Right ventricle myocardium superior (tissue), 1 donor: ENCODE measurements around the gene ABLIM2. TPM values are rescaled to one million over a fixed set of nuclear protein-coding genes. Genes with fewer than 3 reads are reported as not detected.
"Not testable (repeated sequence)": the region's sequence is repeated elsewhere in the genome, so short reads cannot be mapped to it uniquely, and the experiment has no call there.

ENCODE experiments used
- ATAC-seq: fragments of 200-7000 bp; cut with Tn5 transposase; one replicate; pipeline ENCODE4 v1.9.1; 2020; ENCODE audit warnings: mild to moderate bottlenecking; ENCODE audit not compliant: poor library complexity
- DNase-seq: peaks from one replicate; pipeline ENCODE4 v3.0.0-alpha.2; 2020
- intact Hi-C: fragments of 100-400 bp; cut with DNase I; formaldehyde crosslinking; loops from one replicate; pipeline ENCODE4 v1.11.2; 2022
- total RNA-seq: library from RNA; stranded (reverse); fragmentation: NEBNext Ultra II Directional; extraction: Animal tissue kit (Norgen Biotek cat#: 25700); gene quantifications from one replicate; pipeline ENCODE4 v1.2.1, GENCODE V29; 2021
- donor health status: DM: no; HTN: yes; CAD: no; lungs with severe emphysema.

Gene ABLIM2
- total RNA-seq, 1 donor from 2014 or later: 26.8 TPM

GRCh38 chr4:7956934-7957656 lies 201.5 kb downstream of the ABLIM2 start:
- ATAC-seq: no peak
- DNase-seq: no peak
- intact Hi-C loops: no loop called here

GRCh38 chr4:7956270-7956808 lies 202.3 kb downstream of the ABLIM2 start:
- ATAC-seq: peak; percentile 23
- intact Hi-C loops: no loop called here
- no peak for DNase-seq

- ATAC-seq: peak; percentile 79
- DNase-seq: no peak
- intact Hi-C loops: no loop called here
Observed at GRCh38 chr4:7955393-7955792, 203.2 kb downstream of the ABLIM2 start.

GRCh38 chr4:7952615-7953014 lies 206.0 kb downstream of the ABLIM2 start:
- ATAC-seq (no peak), DNase-seq (no peak)
- intact Hi-C loops: no loop called here

- ATAC-seq (no peak), DNase-seq (no peak)
Observed at GRCh38 chr4:7950301-7951092, 208.1 kb downstream of the ABLIM2 start.

GRCh38 chr4:7949759-7950158 lies 208.9 kb downstream of the ABLIM2 start:
- ATAC-seq (no peak), DNase-seq (no peak)
- intact Hi-C loops: no loop called here

More at GRCh38 chr4:7950301-7951092, 208.1 kb downstream of the ABLIM2 start:
- intact Hi-C loops: no loop called here

GRCh38 chr4:7947927-7948326 lies 210.7 kb downstream of the ABLIM2 start:
- intact Hi-C loops: no loop called here
- ATAC-seq (no peak), DNase-seq (no peak)

- DNase-seq (no peak), ATAC-seq (no peak)
- intact Hi-C loops: no loop called here
Observed at GRCh38 chr4:7945709-7946380, 212.8 kb downstream of the ABLIM2 start.

GRCh38 chr4:7944599-7945220 lies 213.9 kb downstream of the ABLIM2 start:
- DNase-seq (no peak), ATAC-seq (no peak)
- intact Hi-C loops: no loop called here

- ATAC-seq, intact Hi-C loops, DNase-seq: not testable (repeated sequence)
Observed at GRCh38 chr4:7943688-7944087, 214.9 kb downstream of the ABLIM2 start.

GRCh38 chr4:7943211-7943610 lies 215.4 kb downstream of the ABLIM2 start:
- DNase-seq (no peak), ATAC-seq (no peak)
- intact Hi-C loops: no loop called here

- DNase-seq: no peak
- intact Hi-C loops: no loop called here
Observed at GRCh38 chr4:7941965-7942496, 216.6 kb downstream of the ABLIM2 start.

GRCh38 chr4:7941111-7941964 lies 217.3 kb downstream of the ABLIM2 start:
- intact Hi-C loops: no loop called here
- no peak for ATAC-seq
- no peak for DNase-seq

More at GRCh38 chr4:7941965-7942496, 216.6 kb downstream of the ABLIM2 start:
- ATAC-seq: no peak

- intact Hi-C loops: loop anchor here (10.0 kb wide), 1 partner anchor 95 kb away; no protein-coding TSS in a partner anchor
- peak; percentile 98 for ATAC-seq
- DNase-seq: peak; percentile 93
Observed at GRCh38 chr4:7939377-7940108, 219.1 kb downstream of the ABLIM2 start, which contains the start of gene AFAP1. Gene AFAP1, minus strand, starts transcription at chr4:7939861. Its CDS starts 67,783 bp downstream, at chr4:7872078.

- intact Hi-C loops: loop anchor here (10.0 kb wide), 1 partner anchor 94 kb away; no protein-coding TSS in a partner anchor
- ATAC-seq (peak; percentile 49), DNase-seq (peak; percentile 72)
Observed at GRCh38 chr4:7938609-7939376, 219.8 kb downstream of the ABLIM2 start.

- no peak for DNase-seq
- ATAC-seq: no peak
- intact Hi-C loops: loop anchor here (10.0 kb wide), 1 partner anchor 93 kb away; no protein-coding TSS in a partner anchor
Observed at GRCh38 chr4:7938266-7938608, 220.4 kb downstream of the ABLIM2 start.
